ENCODE results near the gene WDR27.

Gene WDR27

GRCh38 chr6:169589699-169590257 lies 112.1 kb downstream of the WDR27 start:
- DNase-seq = no peak

GRCh38 chr6:169589293-169589692 lies 112.5 kb downstream of the WDR27 start:
- DNase-seq = no peak

DNA sequence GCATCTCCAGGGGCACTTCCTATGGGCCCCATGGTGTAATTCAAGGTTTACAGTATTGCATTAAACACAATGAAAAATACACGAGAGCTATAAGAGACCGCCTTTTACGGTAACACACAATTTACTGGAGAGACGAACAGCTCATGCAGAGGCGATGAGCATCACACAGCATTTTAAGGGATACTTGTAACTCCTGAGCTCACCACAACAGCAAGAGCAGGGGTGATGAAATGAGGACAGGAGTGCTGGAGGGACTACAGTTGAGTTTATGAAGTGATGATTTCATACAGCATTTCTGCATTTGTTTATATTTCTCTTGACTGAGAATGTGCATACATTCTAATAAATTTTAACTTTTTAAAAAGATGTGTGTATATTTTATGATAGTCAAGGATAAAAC lies 113.9 kb downstream of the WDR27 start:
- no peak for DNase-seq

GRCh38 chr6:169583886-169584541 lies 117.8 kb downstream of the WDR27 start:
- no peak for DNase-seq

GRCh38 chr6:169579407-169580111 lies 122.3 kb downstream of the WDR27 start:
- DNase-seq = no peak

GRCh38 chr6:169577974-169578373 lies 123.9 kb downstream of the WDR27 start:
- DNase-seq = no peak

GRCh38 chr6:169577236-169577635 lies 124.6 kb downstream of the WDR27 start:
- no peak for DNase-seq

GRCh38 chr6:169575821-169576220 lies 126.0 kb downstream of the WDR27 start:
- DNase-seq = no peak

DNA sequence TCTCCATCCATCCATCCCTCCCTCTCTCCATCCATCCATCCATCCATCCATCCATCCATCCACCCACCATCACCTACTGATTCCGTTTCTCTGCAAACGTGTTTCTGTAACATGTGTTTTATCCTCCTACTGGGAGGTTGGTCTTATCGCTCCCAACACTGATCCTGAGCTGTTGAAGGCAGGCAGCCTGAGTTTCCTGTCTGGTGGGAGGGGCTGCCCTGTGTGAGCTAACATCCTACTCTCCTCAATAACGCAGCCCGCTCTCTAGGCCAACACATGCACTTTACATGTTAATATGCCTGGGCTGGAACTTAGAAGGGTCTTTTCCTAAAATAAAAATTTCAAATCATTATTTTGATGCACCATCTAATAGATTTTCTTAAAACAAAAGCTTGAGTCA lies 126.5 kb downstream of the WDR27 start:
- no peak for DNase-seq

GRCh38 chr6:169574420-169574819 lies 127.4 kb downstream of the WDR27 start:
- no peak for DNase-seq

DNA sequence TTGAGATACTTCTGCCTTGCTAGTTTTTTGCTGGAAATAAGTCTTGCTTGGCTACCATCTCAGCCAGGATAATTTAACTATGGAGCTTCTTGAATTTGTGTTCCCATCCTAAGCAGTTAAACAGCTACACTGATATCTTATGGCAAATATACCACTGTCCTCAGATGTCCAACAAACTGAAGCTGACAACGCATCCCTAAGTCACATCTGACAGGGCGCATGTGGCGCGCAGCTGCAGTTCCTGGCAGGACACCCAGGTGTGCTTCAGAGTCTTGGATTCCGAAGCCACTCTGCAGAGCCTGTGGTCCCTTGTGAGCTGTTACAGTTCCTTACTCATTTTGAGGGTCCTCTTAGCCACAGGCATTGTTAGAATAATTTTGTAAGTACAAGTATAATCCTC lies 127.9 kb downstream of the WDR27 start:
- no peak for DNase-seq

DNA sequence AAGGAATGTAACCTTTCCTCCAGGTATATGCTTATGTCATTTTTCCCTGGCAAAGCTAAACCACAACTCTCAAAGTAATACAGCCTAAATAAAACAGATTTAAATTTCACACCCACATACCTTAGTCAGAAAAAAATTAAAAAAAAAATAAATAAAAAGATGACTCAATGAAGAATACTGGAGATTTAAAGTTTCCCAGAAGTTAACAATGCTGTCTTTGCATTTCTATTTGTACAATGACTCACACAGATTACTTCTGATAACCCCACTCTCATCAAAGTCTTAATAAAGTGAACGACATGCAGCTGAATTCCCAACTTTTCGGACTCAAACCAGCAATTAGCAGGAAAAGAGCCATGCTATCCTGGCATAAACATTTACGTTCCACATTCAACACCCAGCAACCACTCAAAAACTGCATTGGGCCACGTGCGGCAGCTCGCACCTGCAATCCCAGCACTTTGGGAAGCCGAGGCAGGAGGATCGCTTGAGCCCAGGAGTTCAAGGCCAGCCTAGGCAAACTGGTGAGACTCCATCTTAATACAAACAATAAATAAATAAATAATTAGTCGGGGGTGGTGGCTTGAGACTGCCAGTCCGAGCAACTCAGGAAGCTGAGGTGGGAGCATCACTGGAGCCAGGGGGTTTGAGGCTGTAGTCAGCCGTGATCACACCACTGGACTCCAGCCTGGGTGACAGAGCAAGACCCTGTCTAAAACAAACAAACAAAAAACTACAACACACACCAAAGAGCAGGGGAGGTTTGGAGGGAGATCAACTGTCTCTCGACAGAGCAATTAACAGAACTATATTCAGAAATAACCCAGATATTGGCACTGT lies 130.5 kb downstream of the WDR27 start:
- DNase-seq = no peak

GRCh38 chr6:169568314-169569087 lies 133.3 kb downstream of the WDR27 start:
- DNase-seq = no peak

DNA sequence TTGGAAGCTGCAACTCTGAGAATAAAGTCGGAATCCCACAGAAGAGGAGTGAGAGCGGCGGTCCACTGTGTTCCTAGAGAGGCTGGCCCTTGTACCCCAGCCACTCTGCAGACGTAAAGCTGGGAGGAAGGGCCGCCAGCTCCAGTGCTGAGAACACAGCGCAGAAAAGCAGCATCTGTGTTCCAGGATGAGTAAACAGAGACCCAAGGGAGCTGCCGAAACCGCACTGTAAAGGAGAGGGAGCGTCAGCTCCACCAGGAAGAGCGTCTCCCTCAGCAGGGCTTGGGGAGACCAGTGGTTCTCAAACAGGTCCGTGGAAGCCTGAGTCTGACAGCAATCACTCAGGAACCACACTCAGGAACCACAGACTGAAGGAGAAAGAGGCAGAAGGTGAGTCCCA lies 134.0 kb downstream of the WDR27 start:
- no peak for DNase-seq

DNA sequence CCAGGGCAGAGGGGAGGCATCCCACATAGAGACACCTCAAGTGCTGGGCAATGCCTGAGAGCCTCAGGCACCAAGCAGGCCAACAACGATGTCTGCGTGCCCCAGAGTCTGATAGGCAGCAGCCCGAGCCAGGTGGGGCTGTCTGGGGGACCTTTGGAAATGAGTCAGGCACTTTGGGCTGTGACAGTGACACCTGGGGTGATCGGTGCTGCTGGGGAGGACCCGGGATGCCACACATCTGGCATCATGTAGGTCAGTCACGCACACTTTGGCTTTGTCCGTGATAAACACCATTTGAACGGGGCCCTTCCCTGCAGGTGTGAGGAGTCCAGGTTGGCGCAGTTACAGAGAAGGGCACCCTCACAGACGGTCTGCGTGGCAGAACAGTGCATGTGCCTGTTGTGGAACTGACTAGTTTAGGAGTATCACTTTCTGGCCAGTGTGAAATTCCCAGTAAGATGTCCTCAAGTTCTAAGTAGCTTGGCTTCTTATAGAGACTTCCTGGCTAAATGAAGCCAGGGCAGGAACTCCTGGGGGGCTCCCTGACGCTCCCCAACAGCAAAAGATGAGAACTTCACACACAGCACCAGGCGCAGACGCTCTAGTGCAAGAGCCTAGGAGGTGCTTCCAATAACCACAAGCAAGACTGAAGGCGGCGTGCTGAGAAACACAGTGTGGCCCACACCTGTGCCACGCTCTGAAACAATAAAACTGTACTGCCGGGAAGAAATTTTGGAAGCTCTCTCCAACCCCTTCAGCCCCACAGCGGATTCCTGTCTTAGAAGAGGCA lies 134.7 kb downstream of the WDR27 start:
- DNase-seq = no peak

- DNase-seq = no peak
These were observed 135.5 kb downstream of the WDR27 start for GRCh38 chr6:169566319-169566718.

DNA sequence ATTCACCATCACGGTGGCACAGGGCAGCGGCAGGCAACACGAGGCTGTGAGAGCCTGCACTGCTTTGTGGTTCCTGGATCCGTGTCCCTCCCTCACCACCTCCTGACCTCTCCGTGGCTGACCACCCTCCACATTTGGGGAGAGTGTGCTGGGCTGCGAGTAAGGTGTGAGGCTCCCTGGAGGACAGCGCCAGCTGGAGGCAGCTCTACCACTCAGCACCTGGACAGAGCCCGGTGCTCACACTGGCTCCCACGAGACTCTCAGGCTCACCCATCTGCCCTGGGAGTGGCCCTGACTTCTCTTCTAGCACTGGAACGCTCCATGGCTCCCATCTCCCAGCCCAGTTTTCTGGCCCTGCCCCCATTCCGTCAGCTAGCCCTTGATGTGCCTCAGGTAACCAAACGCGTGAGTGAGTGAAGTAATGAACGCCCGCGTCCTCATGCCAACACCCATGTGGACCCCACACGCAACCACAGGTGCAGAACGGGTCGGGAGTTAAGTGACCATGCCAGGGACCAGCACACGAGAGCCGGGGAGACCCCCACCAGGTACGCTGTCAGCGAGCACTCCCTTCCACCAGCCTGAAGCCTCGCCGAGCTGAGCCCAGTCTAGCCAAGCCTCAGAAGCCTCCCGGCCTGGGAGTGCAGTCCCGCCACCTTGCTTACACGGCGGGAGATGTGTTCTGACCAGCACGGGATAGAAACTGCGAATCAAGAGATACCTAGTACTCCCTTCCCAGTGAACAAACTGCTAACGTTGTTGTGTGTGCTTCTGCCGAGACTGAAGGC lies 137.2 kb downstream of the WDR27 start:
- DNase-seq = no peak

- DNase-seq = no peak
These were observed 140.2 kb downstream of the WDR27 start for GRCh38 chr6:169561665-169562064.

GRCh38 chr6:169559592-169559991 lies 142.2 kb downstream of the WDR27 start:
- no peak for DNase-seq

DNA sequence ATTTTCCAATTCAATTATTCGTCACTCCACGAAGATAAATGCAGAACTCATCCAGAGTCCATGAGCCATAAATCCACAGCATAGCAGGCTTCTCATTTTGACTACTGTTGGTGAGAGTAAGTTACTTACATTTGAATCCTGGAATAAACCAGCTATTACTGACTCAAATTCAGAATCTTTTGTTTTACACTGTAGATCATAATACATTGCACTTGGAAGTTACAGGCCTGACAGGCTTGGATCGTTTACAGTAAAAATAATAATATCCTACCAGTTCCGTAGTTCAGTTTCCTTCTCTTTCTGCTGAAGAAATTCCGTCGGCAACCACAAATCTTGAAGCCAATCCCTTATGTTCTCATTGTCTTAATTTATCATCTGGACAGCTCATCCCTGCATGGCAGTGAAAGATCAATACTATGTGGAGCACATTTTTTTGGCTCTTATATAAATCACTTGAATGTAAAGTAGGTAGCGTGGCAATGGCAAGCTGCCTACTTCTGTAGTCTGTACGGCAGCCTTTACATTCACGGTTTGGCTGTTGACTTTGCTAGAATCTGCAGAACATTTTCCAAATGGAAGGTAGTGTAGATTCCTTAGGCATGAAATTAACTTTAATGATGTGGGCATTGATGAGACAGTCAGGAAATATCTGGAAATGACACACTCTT lies 142.9 kb downstream of the WDR27 start:
- DNase-seq = no peak
